Adrenal gland (tissue), 19 donors: Measurements from ENCODE around the gene SMCHD1. TPM values are rescaled to one million over a fixed set of nuclear protein-coding genes. Genes with fewer than 3 reads are reported as not detected.
A peak's percentile ranks its signal among the peaks of the same experiment; 100 is the strongest.

Source experiments
- DNase-seq, 7 donors: peaks; one replicate each; pipeline ENCODE4 v3.0.0-alpha.2; 2019 to 2020
- H3K27ac ChIP-seq, 5 donors: fragments of 200-600 bp; sonication (generic) in 4 of 5; 1 replicate in 3 of 5; 2 replicates in 2 of 5; pipeline versions ENCODE4 v1.5.1 to v1.8.0; 2016 to 2020; ENCODE audit warnings: mild to moderate bottlenecking in 1 of 5
- H3K27me3 ChIP-seq: fragments of 200-600 bp; 2 replicates; pipeline ENCODE4 v1.8.0; 2021
- H3K36me3 ChIP-seq, 2 donors: fragments of 200-600 bp; replicated peaks in 1 of 2; 1 replicate in 1 of 2; 2 replicates in 1 of 2; pipeline versions ENCODE4 v1.5.1 to v1.8.0; 2018 to 2022
- H3K4me1 ChIP-seq, 2 donors: fragments of 200-600 bp; replicated peaks in 1 of 2; 1 replicate in 1 of 2; 2 replicates in 1 of 2; pipeline versions ENCODE4 v1.5.1 to v1.8.0; 2018 to 2021
- H3K4me3 ChIP-seq, 4 donors: fragments of 200-600 bp; sonication (generic) in 3 of 4; one replicate each; pipeline ENCODE4 v1.5.1; 2016 to 2018
- H3K9me3 ChIP-seq, 3 donors: fragments of 200-600 bp; sonication (generic) in 1 of 3; replicated peaks in 1 of 3; 1 replicate in 2 of 3; 2 replicates in 1 of 3; pipeline versions ENCODE4 v1.5.1 to v1.8.0; 2016 to 2021
- POLR2A ChIP-seq, 2 donors: fragments of 450-650 bp; IDR thresholded peaks; one replicate each; pipeline ENCODE4 v1.6.1; 2017; ENCODE audit warnings: antibody characterized with exemption in 2 of 2, mild to moderate bottlenecking in 2 of 2, moderate library complexity in 1 of 2
- WGBS, 4 donors: extraction: QIAGEN DNeasy Blood & Tissue Kit in 2 of 4; methylation state at CpG; one replicate each; pipeline versions ENCODE4 v1.1.5 to v1.1.7; 2013 to 2017; 5-methylcytosine and 5-hydroxymethylcytosine counted together
- intact Hi-C, 2 donors: fragments of 100-400 bp; cut with DNase I; formaldehyde crosslinking; loops; one replicate each; pipeline versions ENCODE4 v1.14.1 to v1.15.0; 2022 to 2023
- long read RNA-seq, 10 donors: library from polyadenylated mRNA in 3 of 10; unstranded in 2 of 10; stranded (forward) in 1 of 10; transcript quantifications; one replicate each; pipeline ENCODE4 v2.0.0 and lab custom pipeline, GENCODE V29; 2021 to 2026
- polyA plus RNA-seq, 3 donors: library from polyadenylated mRNA; stranded (reverse); fragments of 200-250 nt in 2 of 3; fragments of 350-450 nt in 1 of 3; fragmentation: Illumina TruSeq in 1 of 3; extraction: RNeasy Lipid Tissue Mini Kit (QIAGEN cat#74804) in 1 of 3; gene quantifications; one replicate each; pipeline ENCODE4 v1.2.3, GENCODE V29; 2013 to 2014
- total RNA-seq, 9 donors: library from RNA; depleted of rRNA in 4 of 9; stranded (reverse); fragments of >200 nt in 4 of 9; fragments of 120-200 nt in 1 of 9; fragmentation: NEBNext Ultra II Directional in 1 of 9; extraction: Animal tissue kit (Norgen Biotek cat#: 25700) in 1 of 9; gene quantifications; one replicate each; pipeline versions ENCODE4 v1.1.0 to v1.2.4, GENCODE V29; 2013 to 2023
- TF ChIP-seq, protein P1 (sequence below), 6 experiments: fragments of 450-650 bp in 4 of 6; fragments of 200-600 bp in 2 of 6; sonication (generic) in 1 of 6; IDR thresholded peaks; 1 replicate in 5 of 6; 2 replicates in 1 of 6; pipeline versions ENCODE4 v1.5.1 to v1.8.0; 2016 to 2021; ENCODE audit warnings: antibody characterized with exemption in 6 of 6, mild to moderate bottlenecking in 2 of 6, moderate library complexity in 1 of 6
- donor health status: healthy with polysubstance abuse.
- donor health status: Bipolar disorder and iron deficiency.
- donor health status: DM: yes; HTN: yes; CAD: no.
- donor health status: DM: no; HTN: no; CAD: no.
- donor health status: DM: no; HTN: no; CAD: no.
- donor health status: DM: yes; HTN: yes; CAD: no.

The SMCHD1 gene
- total RNA-seq (10 to 100 TPM; 13.3 to 77.1 (median 26.7) TPM), polyA plus RNA-seq (10 to 100 TPM in 1 of 3 donors, 1 to 10 TPM in 2; 5.3 to 19.0 (median 7.2) TPM)
- long read RNA-seq, donor 1, partial matches to known transcripts = 9 of 9 reads
- long read RNA-seq, donor 1, other reads (novel, unspliced or antisense) = 0 of 9 reads
- long read RNA-seq, donor 2, partial matches to known transcripts = 22 of 22 reads
- long read RNA-seq, donor 2, other reads (novel, unspliced or antisense) = 0 of 22 reads
- long read RNA-seq, donor 3, full-length matches to known transcripts = 1 of 7 reads
- long read RNA-seq, donor 3, partial matches to known transcripts = 6 of 7 reads
- long read RNA-seq, donor 3, other reads (novel, unspliced or antisense) = 0 of 7 reads
- long read RNA-seq, donor 4, partial matches to known transcripts = 6 of 9 reads
- long read RNA-seq, donor 4, other reads (novel, unspliced or antisense) = 3 of 9 reads
- long read RNA-seq, donor 5, full-length matches to known transcripts = 1 of 4 reads
- long read RNA-seq, donor 5, partial matches to known transcripts = 2 of 4 reads
- long read RNA-seq, donor 5, other reads (novel, unspliced or antisense) = 1 of 4 reads
- long read RNA-seq, donor 6, partial matches to known transcripts = 9 of 9 reads
- long read RNA-seq, donor 6, other reads (novel, unspliced or antisense) = 0 of 9 reads
- long read RNA-seq, donor 7 = 0 reads
- long read RNA-seq, donor 8, partial matches to known transcripts = 5 of 6 reads
- long read RNA-seq, donor 8, other reads (novel, unspliced or antisense) = 0 of 6 reads
- long read RNA-seq, donor 9 = 0 reads
- long read RNA-seq, donor 10, partial matches to known transcripts = 13 of 13 reads
- long read RNA-seq, donor 10, other reads (novel, unspliced or antisense) = 0 of 13 reads

DNA sequence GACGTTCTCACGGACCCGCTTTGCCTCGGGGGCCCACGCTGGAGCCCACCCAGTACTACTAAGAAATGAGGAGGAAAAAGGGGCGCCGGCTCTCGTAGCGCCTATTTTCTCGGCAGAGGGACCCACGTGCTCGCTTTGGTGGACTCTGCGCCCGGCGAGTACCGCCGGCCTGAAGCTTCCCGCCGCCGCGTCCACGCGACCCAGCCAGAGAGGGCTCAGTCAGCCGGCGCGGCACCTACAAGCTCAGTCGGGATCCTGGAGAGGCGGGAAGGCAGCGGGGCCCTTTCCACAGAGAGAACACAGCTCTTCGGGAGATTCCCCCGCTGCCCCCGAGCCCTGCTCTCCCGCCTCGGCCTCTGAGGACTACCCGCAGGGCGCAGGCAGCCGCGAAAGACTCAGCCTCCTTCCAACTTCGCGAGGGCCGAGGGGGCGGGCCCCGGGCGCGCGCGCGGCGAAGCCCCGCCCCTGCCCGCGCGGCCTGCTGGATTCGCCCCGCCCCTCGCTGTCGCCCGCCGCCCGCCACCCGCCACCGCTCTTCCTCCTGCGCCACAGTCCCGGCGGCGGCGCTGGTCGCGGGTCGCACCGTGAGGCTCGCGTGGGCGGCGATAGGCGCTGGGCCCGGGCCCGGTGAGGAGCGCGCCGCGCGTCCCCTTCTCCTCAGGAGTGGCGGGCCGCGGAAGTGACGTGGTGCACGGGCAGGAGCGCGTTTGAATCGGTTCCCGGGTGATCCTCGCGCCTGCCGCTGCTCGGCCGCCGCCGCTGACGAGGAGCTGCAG lies at the start of gene SMCHD1:
Gene SMCHD1, plus strand, starts transcription at position 549 of the 776 bp plus-strand sequence. CDS start 350 bp downstream, outside the sequence.
- 0 to 1% (median 0%) methylated on average over 12 to 100 of the region's 100 CpGs for WGBS, 4 donors

DNA sequence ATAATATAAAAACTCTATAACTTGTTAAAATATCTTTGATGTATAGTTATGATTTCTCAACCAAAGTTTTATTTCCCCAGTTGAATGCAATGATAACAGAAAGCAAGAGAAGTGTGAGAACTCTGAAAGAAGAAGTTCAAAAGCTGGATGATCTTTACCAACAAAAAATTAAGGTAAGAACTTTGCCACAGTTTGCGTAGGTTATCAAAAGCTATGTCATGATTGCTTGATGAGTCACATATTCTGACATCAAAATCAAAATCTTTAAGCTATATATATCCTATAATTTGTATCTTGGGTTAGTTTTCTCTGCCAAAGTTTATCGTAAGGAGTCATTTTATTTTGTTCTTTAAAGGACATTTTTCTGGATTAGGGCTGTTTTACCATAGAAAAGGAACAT lies 49.2 kb upstream of the SMCHD1 start:
- Histone ChIP-seq H3K27me3 (no peaks in the 10 kb centered on the region), H3K4me1 (peaks cover 0 to 3% of the 10 kb centered on the region in 2 donors), H3K36me3 (no peaks in the 10 kb centered on the region), H3K4me3 (no peak overlapping the region), H3K9me3 (peaks cover 0 to 5% (median 0%) of the 10 kb centered on the region in 3 donors), H3K27ac (no peak overlapping the region)
- WGBS, 4 donors = 65 to 74% (median 69%) methylated on average over 2 of the region's 2 CpGs
- no peak for DNase-seq
- TF ChIP-seq, protein P1, sequence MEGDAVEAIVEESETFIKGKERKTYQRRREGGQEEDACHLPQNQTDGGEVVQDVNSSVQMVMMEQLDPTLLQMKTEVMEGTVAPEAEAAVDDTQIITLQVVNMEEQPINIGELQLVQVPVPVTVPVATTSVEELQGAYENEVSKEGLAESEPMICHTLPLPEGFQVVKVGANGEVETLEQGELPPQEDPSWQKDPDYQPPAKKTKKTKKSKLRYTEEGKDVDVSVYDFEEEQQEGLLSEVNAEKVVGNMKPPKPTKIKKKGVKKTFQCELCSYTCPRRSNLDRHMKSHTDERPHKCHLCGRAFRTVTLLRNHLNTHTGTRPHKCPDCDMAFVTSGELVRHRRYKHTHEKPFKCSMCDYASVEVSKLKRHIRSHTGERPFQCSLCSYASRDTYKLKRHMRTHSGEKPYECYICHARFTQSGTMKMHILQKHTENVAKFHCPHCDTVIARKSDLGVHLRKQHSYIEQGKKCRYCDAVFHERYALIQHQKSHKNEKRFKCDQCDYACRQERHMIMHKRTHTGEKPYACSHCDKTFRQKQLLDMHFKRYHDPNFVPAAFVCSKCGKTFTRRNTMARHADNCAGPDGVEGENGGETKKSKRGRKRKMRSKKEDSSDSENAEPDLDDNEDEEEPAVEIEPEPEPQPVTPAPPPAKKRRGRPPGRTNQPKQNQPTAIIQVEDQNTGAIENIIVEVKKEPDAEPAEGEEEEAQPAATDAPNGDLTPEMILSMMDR (IDR thresholded peaks at IDR 0.05) = no peak
- no peak for TF ChIP-seq POLR2A (IDR thresholded peaks at IDR 0.05)
- intact Hi-C loops = no loop called here

More for the DNA sequence above, at the start of gene SMCHD1:
- peak; percentile 86 to 91 (median 89) for DNase-seq
- H3K27me3 ChIP-seq = no peaks in the 10 kb centered on the region
- intact Hi-C loops = loop anchor here in 1 of 2 donors (10.0 kb wide), 1 partner anchor 81 kb away; the partner anchor contains the start of genes METTL4 and NDC80
- H3K36me3 ChIP-seq = no peaks in the 10 kb centered on the region
- no peaks in the 10 kb centered on the region for H3K9me3 ChIP-seq
- H3K27ac ChIP-seq = peak within 1 kb of the TSS; percentile 94 to 98 (median 96)
- H3K4me3 ChIP-seq = peak within 1 kb of the TSS; percentile 67 to 99 (median 90)
- H3K4me1 ChIP-seq = peaks cover 17 to 40% of the 10 kb centered on the region in 2 donors
- TF ChIP-seq, protein P1 (IDR thresholded peaks at IDR 0.05) = no peak
- peak; percentile 87 to 92 for TF ChIP-seq POLR2A (IDR thresholded peaks at IDR 0.05)

DNA sequence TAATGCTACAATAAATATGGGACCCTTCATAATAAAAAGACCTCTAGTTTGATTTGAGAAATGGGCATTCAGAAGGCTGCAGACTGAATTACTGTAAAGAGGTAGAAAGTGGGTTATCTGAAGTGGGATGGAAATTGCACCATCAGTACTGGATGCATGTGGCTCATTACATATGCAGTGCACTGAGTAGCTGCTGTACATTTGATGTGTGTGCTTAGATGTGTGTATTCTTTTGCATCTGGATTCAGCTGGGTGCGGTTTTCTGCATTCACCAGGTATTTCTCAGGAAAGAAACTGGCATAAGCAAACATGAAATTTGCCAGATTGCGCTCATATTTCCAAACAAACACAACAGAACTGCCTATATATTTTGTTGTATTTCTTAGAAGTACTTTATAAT lies 45.9 kb upstream of the SMCHD1 start:
- intact Hi-C loops = no loop called here
- DNase-seq = no peak
- Histone ChIP-seq H3K36me3 (no peaks in the 10 kb centered on the region), H3K9me3 (peaks cover 0 to 5% (median 0%) of the 10 kb centered on the region in 3 donors), H3K4me3 (no peak overlapping the region), H3K27ac (no peak overlapping the region), H3K4me1 (peaks cover 0 to 3% of the 10 kb centered on the region in 2 donors), H3K27me3 (no peaks in the 10 kb centered on the region)
- no peak for TF ChIP-seq POLR2A (IDR thresholded peaks at IDR 0.05)
- TF ChIP-seq, protein P1 (IDR thresholded peaks at IDR 0.05) = no peak
- 98 to 99% (median 98%) methylated on average over 2 of the region's 2 CpGs for WGBS, 4 donors
